ENCODE measurements around the gene DISP2. TPM values are rescaled to one million over a fixed set of nuclear protein-coding genes. Genes with fewer than 3 reads are reported as not detected.

The DISP2 gene
- total RNA-seq, 1 donor from 2014 or later, result 5.9 TPM

DNA sequence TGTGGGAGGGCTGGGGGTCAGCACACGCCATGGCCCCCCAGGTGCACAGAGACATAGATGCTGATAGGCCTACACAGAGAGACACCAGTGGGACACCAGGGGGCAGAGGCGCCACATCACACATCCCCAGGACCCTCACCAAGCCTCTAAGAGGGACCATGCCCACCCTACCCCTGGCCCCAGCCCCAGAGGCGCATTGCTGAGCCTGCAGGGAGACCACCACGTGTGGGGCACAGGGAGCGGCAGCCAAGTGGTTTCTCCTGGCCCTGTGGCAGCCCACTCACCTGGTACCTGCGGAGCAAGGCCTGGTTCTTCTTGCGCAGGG lies 18.4 kb upstream of the DISP2 start:
- peak; percentile 4 for ATAC-seq (ENCODE audit: poor library complexity)
- DNase-seq, result no peak

DNA sequence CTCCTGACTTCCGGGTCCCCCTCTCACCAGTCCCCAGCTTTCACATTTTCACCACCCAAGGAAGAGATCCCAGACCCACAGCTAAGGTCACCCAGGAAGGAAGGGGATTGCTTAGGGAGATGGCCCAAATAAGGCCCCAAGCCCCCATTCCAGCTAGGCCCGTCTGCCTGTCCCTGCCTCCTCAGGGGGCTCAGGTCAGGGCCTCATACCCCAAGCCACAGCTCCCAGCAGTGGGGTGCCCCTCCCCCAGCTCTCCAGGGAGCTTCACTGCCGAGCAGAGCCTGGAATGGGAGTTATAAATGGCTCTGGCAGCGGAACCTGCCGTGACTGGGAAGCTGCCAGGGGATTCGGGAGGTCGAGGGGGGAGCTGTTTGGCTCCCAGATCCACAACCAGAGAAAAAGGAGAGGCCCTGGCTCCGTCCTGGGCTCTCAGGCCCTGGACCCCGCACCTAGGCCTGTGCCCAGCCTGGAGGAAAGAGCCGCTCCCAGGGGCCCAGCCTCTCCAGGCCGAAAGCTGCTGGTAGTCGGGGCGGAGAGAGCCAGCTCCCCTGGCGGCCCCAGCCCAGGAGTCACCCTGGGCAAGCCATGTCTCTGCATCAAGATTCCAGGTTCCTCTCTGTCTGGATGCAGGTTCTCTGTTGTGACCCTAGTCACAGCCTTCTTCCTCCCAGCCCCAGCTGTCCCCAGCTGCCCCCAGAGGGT lies 17.8 kb upstream of the DISP2 start:
- peak; percentile 80 for ATAC-seq (ENCODE audit: poor library complexity)
- intact Hi-C loops (cut with DNase I), result no loop called here
- DNase-seq, result peak; percentile 93

More for the DNA sequence above, 18.4 kb upstream of the DISP2 start:
- intact Hi-C loops (cut with DNase I), result no loop called here

DNA sequence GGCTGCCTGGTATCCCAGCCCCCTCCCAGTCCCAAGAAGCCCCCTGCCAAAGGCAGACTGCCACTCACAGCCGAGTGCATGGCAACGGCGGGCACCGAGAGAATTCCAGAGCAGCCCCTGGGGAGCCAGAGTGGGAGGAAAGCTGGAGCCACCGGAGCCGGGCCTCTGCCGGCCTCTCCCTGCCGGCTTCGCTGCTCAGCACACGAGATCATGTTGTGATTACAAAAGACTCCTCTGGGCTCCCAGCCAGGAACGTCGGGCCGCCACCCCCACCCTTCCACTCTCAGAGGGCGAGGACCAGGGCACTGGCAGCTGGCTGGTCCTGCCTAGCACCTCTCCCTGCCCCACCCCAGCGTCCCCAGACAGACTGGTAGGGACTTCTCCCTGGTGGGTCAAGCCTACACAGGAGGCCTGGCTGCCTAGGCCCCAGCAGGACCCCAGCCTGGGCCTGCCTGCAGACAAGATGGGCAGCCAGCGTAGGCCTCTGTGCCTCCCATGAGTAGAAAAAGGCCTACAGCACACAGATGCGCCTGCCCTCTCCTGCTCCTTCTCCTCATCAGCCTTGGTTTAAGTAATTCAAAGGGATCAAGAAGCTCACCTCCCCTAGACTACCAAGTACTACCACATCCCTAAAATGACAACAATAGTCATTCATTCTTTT lies 17.1 kb upstream of the DISP2 start, which contains the start of gene CCDC9B:
TSS of gene CCDC9B (minus strand) at position 200 of the 661 bp plus-strand sequence. CDS start at position 80, 120 bp downstream.
- peak; percentile 79 for ATAC-seq (ENCODE audit: poor library complexity)
- peak; percentile 94 for DNase-seq
- intact Hi-C loops (cut with DNase I), result no loop called here

DNA sequence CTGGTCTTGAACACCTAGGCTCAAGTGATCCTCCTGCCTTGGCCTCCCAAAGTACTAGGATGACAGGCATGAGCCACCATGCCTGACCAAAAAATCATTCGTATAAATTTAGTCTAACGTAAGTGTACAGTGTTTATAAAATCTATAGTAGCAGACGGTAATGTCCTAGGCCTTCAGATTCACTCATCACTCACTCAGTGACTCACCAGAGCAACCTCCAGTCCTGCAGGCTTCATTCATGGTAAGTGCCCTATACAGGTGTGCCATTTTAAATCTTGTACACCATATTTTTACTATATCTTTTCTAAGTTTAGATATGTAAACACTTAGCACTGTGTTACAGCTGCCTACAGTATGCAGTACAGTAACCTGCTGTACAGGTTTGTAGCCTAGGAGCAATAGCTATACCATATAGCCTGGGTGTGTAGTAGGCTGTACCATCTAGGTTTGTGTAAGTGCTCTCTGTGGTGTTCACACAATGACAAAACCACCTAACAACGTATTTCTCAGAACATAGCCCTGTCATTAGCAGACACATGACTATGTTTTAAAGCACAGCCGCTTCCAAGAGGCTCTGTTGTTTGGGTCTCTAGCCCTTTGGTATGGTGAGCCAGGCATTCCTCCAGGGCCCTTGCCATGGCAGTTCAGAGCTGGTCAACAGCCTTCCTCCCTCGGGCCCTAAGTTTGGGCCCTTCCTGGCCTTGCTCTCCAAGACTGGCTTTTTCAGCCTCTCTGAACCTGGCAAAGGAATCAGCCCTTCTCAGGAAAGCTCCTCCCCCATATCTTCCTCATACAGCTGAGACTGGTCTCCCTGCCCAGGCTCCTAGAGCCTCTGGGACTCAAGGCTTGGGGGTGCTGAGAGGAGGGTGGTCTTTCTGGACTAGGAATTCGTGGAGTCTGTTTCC lies 15.4 kb upstream of the DISP2 start:
- DNase-seq (no peak), ATAC-seq (ENCODE audit: poor library complexity) (no peak)
- intact Hi-C loops (cut with DNase I), result no loop called here

DNA sequence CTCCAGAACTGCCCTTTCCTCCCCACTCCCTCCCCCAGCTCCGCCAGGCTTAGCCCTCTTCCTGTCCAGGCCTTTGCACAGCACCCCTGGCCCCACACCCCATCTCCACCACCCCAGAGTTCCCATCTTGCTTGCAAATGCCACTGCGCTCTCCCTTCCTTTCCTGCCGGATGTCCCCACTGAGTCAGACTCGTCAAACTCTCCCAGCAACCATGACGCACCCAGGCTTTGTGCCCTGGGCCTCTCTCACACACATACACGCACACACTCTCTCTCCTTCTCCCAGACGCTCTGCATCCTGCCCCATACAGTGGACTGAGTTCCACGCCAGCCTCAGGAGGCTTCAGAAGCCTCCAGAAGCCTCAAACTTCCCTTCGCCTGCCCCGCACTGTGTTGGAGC lies 14.5 kb upstream of the DISP2 start:
- intact Hi-C loops (cut with DNase I), result no loop called here

DNA sequence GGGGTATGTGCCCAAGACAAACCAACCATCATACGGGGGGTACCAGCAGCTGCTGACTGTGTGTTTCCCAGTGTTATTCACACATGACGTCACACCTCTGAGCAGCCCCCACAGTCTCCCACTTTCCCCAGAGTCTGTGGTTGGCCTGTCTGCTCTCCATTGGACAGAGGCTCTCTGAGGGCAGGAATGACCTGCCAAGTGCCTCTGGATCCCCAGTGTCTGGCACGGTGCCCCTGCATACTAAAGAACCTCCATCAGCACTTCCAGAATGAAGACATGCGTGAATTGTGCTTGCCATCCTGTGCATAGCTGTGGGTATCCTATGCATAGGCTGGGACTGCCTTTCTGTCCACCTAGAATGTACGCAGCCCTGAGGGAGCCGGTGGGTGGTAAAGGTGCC lies 13.8 kb upstream of the DISP2 start:
- DNase-seq (no peak), ATAC-seq (ENCODE audit: poor library complexity) (no peak)
- intact Hi-C loops (cut with DNase I), result no loop called here

More for the DNA sequence above, 14.5 kb upstream of the DISP2 start:
- DNase-seq (peak; percentile 45), ATAC-seq (ENCODE audit: poor library complexity) (no peak)

DNA sequence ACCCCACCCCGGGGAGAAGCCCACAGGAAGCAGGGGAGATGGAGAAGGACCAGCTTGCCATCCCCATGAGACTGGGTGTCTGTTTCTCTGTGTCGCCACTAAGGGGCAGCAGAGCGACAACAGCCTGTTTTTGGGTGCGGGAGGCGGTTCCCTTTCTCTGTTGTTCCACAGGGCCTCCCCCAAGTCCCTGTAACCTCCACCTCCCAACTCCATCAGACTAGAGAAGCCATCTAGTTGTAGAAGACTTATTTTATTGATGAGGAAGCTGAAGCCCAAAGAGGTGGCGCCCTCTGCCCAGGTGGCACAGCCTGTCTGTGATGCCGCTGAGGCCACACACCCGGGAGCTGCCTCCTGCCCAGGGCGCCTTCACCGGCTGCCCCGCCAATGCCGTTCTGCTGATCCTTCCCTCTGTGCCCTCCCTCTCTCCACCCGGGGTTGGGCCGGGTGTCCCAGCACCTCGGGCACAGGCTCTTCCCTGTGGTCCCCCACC lies 13.3 kb upstream of the DISP2 start:
- ATAC-seq (ENCODE audit: poor library complexity) (no peak), DNase-seq (peak; percentile 72)
- intact Hi-C loops (cut with DNase I), result no loop called here

DNA sequence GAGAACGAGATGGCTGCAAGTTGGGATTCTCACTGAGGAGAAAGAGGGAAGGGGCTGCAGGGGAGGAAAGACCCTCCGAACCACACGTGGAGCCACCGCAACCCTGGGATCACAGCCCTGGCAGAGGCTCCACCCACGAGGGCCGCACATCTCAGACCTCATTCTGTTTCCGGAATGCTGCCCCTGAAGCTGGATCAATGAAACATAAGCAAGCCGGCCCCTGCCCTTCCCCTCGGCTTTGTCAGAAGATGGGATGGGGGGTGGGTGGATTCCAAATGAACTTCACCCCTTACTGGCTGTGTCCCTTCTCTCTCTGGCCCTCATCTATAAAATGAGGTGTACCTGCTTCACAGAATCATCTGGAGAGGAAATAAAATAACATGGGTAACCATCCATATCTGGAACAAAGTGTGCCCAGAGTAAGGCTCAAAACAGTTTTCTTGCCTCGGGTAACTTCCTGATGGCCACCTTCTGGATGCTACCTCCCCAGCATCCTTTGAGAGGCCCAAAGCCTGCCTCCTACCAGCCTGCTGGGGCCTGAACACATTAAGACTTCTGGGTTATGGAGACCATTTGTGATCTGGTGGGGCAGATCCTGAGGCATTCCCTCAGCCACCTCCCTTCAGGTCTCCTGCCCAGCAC lies 12.7 kb upstream of the DISP2 start:
- intact Hi-C loops (cut with DNase I), result no loop called here
- ATAC-seq (ENCODE audit: poor library complexity) (no peak), DNase-seq (no peak)

DNA sequence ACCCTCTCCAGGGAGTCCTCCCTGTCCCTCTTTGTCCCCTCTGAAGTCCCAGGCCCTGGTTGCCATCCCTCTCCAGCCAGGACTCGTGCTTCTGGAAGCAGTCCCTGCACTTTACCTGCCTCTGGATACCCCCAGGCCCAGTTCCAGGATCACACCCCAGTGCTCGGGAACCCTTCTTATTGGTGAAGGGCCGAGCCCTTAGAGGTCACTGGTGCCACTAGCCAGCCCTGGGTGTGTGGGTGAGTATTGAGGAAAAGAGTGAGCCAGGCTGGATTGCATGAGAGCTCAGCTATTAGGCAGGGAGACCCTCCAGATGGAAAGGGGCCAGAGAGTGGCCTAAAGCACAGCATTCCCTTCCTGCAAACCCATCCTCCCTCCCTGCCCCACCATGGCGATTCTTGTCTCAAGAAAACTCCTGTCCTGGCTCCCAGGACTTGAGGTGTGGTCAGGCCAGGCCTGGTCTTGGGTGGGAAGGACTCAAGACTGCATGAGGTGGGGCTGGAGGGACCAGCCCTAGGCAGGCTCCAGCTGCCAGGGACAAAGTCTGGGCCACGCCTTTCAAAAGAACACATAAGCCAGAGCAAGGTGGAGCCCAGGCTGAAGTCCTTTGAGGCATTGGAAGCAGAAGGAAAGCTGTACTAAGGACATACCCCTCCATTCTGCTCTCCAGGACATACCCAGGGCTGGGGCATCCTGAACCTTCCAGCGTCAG lies 12.0 kb upstream of the DISP2 start:
- intact Hi-C loops (cut with DNase I), result no loop called here
- ATAC-seq (ENCODE audit: poor library complexity) (no peak), DNase-seq (no peak)

DNA sequence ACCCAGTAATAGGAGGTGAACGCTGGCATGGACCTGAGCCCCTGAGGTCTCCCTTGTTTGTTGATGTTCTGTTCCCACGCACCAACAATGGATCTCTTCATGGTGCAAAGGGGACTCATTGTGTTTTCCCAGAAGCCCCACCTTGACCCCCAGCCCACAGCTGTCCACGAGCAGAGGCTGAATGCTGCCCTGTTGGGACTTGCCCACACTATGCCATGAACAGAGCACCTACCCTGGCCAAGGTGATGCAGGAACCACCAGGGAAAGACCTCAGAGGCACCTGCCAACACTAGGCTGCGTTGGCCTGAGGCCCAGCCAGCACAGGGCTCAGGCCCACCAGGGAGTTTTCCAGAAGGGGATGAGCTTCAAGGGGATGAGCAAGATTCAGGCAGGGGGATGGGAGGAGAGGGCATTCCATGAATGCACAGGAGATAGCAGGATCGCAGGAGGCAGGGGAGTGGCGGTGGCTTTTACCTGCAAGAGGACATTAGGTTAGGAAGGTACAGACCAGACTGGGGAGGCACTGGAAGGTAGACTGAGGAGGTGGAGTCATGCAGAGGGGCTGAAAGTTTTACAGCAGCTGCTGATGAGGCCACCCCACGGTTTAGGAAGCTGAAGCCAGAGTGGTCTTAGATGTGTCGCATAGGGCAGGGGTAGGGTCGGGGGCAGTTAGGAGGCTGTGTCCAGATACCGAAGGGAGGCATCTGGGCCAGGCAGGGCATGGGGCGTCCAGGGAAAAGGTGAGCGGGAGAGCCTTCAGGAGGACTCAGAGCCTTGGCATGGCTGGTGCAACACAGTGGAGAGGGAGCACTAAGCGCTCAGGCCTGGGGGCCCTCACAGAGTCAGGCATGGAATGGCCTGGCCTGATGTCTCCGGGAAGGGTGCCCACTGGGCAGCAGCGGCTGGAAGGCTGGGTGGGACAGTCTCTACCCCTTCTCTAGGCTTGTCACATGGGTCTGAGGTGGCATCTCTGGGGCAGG lies 11.2 kb upstream of the DISP2 start:
- ATAC-seq (ENCODE audit: poor library complexity), result no peak
- intact Hi-C loops (cut with DNase I), result no loop called here
- DNase-seq, result no peak

DNA sequence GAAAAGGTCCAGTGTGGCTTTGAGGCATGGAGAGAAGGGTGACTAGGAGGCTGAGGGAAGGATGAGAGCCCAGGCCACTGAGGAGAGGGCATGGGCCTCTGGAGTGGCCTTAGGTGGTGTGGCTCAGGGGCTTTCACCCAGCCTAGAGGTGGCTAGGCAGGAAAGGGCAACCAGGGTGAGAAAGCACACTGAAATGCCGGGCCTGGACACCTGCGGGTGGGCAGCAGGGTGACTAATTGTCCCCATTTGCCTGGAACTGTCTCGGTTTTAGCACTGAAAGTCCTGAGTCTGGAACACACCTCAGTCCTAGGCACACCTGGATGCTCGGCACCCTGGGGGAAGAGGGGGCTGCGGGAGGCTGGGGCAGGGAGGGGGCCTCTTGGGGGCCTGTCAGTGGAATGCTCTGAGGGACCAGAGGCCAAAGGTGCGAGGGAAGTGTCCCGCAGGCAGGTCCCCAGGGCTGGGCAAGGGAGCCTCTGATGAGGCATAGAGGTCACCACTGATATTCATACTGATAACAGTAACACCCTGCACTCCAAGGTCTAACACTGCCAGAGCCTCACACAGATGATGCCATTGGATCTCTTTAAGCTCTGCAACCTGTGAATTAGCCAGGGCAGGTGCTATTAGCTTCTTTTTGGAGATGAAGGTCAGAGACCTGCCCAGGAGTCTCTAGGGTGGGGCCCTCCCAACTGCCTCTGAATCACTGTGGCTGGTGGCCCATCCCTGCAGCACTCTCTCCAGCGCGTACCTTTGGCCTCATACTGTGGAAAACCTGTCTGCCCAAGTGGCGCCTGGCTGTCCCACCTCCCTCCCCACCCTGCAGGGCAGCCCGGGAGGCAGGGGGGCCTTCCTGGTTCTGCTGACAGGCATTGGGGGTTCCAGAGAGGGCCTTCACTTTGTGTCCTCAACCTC lies 10.2 kb upstream of the DISP2 start:
- no peak for DNase-seq
- intact Hi-C loops (cut with DNase I), result no loop called here
- no peak for ATAC-seq (ENCODE audit: poor library complexity)

DNA sequence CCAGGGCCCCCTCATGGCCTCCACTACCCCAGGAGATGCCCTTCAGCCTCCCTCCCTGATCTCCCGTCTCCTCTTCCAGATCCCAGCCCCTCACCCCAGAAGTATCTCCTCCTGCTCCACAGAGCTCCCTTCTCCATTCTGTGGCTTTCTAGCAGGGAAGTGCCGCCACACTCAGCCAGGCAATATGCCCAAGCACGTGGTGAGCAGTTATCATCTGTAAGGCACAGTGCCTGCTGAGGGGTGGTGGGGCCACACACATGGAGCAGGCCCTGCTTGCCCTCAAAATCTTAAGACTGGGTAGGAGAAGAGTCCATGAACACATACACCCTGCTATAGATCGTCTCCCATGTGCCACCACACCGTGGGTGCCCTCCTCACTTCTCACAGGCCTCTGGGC lies 9.5 kb upstream of the DISP2 start:
- no peak for DNase-seq
- intact Hi-C loops (cut with DNase I), result no loop called here
- ATAC-seq (ENCODE audit: poor library complexity), result peak; percentile 39

DNA sequence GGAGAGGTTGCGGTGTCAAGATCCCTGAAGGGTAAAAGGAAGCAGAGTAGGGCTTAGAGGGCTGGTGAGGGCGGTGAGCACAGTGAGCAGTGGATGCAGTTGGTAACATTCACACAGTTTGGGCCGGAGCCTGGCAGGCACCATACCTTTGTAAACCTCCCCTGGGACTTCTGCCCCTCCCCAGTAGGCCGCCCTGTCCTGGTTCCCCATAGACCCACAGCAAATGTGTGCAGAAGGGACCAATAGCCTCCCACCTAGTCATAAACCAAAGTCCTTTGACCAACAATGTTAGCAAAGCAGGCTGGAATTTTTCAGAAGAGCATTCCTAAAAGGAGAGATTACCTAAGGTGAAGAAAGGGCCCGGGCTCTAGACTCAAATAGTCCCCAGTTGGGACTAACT lies 8.9 kb upstream of the DISP2 start:
- DNase-seq (no peak), ATAC-seq (ENCODE audit: poor library complexity) (no peak)
- intact Hi-C loops (cut with DNase I), result no loop called here

DNA sequence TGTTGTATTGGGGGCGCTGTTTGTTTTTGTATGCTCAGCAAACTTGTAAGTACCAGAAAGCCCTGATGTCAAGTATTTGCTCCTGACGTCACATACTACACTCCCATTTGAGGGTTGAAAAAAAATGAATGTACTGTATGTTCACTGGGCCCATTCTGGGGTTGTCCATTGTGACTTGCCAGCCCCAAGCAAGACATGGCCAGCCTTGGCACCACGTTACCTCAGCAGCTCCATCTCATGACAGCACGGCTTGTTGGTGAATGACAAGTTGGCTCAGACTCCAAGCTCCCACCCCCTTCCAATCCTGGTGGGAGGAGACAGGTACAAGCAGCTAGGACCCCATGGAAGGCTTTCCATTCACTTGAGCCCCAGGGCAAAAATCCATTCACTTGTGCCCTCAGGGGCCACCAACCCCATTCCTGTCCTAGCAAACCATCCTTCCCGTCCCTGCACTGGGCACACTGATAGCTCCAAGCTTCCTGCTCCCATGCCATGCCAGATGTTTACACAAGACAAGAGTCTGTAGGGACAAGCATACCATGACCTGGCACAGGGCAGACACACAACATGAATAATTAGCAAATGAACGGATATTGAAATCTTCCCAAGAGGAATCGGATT lies 5.6 kb upstream of the DISP2 start:
- DNase-seq (no peak), ATAC-seq (ENCODE audit: poor library complexity) (no peak)
- intact Hi-C loops (cut with DNase I), result no loop called here

DNA sequence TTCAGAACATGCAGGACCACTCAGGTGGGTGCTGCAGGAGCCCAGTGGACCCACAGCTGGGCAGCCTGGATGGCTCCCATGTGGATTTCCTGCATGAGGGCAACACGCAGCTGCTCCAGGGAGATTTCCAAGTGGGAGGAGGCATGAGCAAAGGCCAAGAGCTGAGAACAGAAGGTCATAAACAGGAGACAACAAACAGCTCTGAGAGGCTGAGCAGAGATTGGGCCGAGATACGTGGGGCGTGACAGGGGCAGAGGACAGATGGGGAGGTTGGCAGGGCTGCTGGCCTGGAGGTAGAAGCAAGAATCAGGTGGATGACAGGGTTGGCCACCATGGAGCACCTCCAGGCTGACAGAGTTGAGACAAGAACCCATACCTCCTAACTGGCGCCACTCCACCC lies 4.3 kb upstream of the DISP2 start:
- ATAC-seq (ENCODE audit: poor library complexity) (no peak), DNase-seq (no peak)
- intact Hi-C loops (cut with DNase I), result no loop called here

Measured in Right ventricle myocardium superior (tissue), 1 donor.